HUDEP-2 (cell line): ENCODE measurements around the gene GPALPP1.
"Not testable (repeated sequence)": the region's sequence is repeated elsewhere in the genome, so short reads cannot be mapped to it uniquely, and the experiment has no call there.

Source experiments
- DNase-seq, 76 experiments: peaks; one replicate each; lab custom pipeline; 2025; ENCODE audit not compliant: unreplicated experiment in 76 of 76; lab: John Stamatoyannopoulos, UW

The GPALPP1 gene

GRCh38 chr13:44989071-44989889 is at the start of gene GPALPP1, which contains the start of gene NUFIP1:
GPALPP1 (plus strand) TSS chr13:44989538; CDS start chr13:44989655, 117 bp downstream.
NUFIP1 (minus strand) TSS chr13:44989471; CDS start chr13:44989436, 35 bp downstream.
- DNase-seq, result peak in 75 of 76 experiments; percentile 39 to 93 (median 81)

GRCh38 chr13:44943411-44943810 is 45.9 kb upstream of the GPALPP1 start:
- DNase-seq, result not testable (repeated sequence)

- no peak for DNase-seq
Observed at GRCh38 chr13:44951184-44951583, 38.2 kb upstream of the GPALPP1 start.

GRCh38 chr13:44952671-44953070 is 36.7 kb upstream of the GPALPP1 start:
- DNase-seq, result no peak

GRCh38 chr13:44954224-44954623 is 35.1 kb upstream of the GPALPP1 start:
- no peak for DNase-seq

- no peak for DNase-seq
Observed at GRCh38 chr13:44955406-44955805, 33.9 kb upstream of the GPALPP1 start.

- DNase-seq, result no peak
Observed at GRCh38 chr13:44961997-44962396, 27.3 kb upstream of the GPALPP1 start.

- DNase-seq, result no peak
Observed at GRCh38 chr13:44967704-44968433, 21.5 kb upstream of the GPALPP1 start.

- no peak for DNase-seq
Observed at GRCh38 chr13:44968434-44968815, 20.9 kb upstream of the GPALPP1 start.

GRCh38 chr13:44969551-44970484 is 19.5 kb upstream of the GPALPP1 start:
- peak in 12 of 76 experiments; percentile 3 to 37 (median 15) for DNase-seq

GRCh38 chr13:44971656-44972595 is 17.4 kb upstream of the GPALPP1 start:
- DNase-seq, result peak in 8 of 76 experiments; percentile 0 to 45 (median 12)

GRCh38 chr13:44972956-44973581 is 16.3 kb upstream of the GPALPP1 start:
- DNase-seq, result peak in 8 of 76 experiments; percentile 3 to 32 (median 15)

- peak in 41 of 76 experiments; percentile 1 to 62 (median 20) for DNase-seq
Observed at GRCh38 chr13:44974056-44974793, 15.1 kb upstream of the GPALPP1 start.

GRCh38 chr13:44976196-44976595 is 13.1 kb upstream of the GPALPP1 start:
- DNase-seq, result no peak

- no peak for DNase-seq
Observed at GRCh38 chr13:44976949-44977583, 12.3 kb upstream of the GPALPP1 start.

- no peak for DNase-seq
Observed at GRCh38 chr13:44978328-44978727, 11.0 kb upstream of the GPALPP1 start.

GRCh38 chr13:44989941-44990340 is 603 bp downstream of the GPALPP1 start:
- DNase-seq, result peak in 2 of 76 experiments; percentile 3 to 13

- DNase-seq, result no peak
Observed at GRCh38 chr13:45003417-45003816, 14.1 kb downstream of the GPALPP1 start.
